WTC11 (cell line): Measurements from ENCODE around the gene FHIT. TPM values are rescaled to one million over a fixed set of nuclear protein-coding genes. Genes with fewer than 3 reads are reported as not detected.

Experiments
- ATAC-seq: fragments of 200-7000 bp; cut with Tn5 transposase; 2 replicates; pipeline ENCODE4 v1.10.0; 2021; ENCODE audit warnings: mild to moderate bottlenecking, moderate library complexity
- CTCF ChIA-PET: fragments of 300-600 bp; sonication (Branson Sonifier 250); formaldehyde crosslinking; loops from one replicate; lab custom pipeline; 2021; ENCODE audit warnings: antibody characterized with exemption; lab: Charles Lee
- POLR2A ChIA-PET: fragments of 350-600 bp; sonication (Branson Sonifier 250); formaldehyde crosslinking; loops from one replicate; lab custom pipeline; 2021; ENCODE audit warnings: antibody characterized with exemption; lab: Charles Lee
- DNase-seq: peaks from one replicate; pipeline ENCODE4 v3.0.0; 2021; ENCODE audit warnings: low spot score
- H3K27ac Mint-ChIP-seq: 2 replicates; pipeline ENCODE4 v1.8.0; 2021; ENCODE audit warnings: mixed read lengths
- H3K27me3 Mint-ChIP-seq: 2 replicates; pipeline ENCODE4 v1.8.0; 2021; ENCODE audit warnings: low read depth, mild to moderate bottlenecking, moderate library complexity, mixed read lengths
- H3K36me3 Mint-ChIP-seq: 2 replicates; pipeline ENCODE4 v1.8.0; 2021; ENCODE audit warnings: mixed read lengths
- H3K4me1 Mint-ChIP-seq: 2 replicates; pipeline ENCODE4 v1.8.0; 2022; ENCODE audit warnings: mixed read lengths
- H3K4me3 Mint-ChIP-seq: 2 replicates; pipeline ENCODE4 v1.8.0; 2021; ENCODE audit warnings: mild to moderate bottlenecking, moderate library complexity, mixed read lengths
- H3K9me3 Mint-ChIP-seq: 2 replicates; pipeline ENCODE4 v1.8.0; 2021; ENCODE audit warnings: mixed read lengths
- ATF1 ChIP-seq: sonication (generic); formaldehyde crosslinking; IDR thresholded peaks from 2 replicates; pipeline ENCODE4 v1.8.1; 2023; ENCODE audit warnings: mild to moderate bottlenecking, moderate library complexity, missing genetic modification reagents
- ATF2 ChIP-seq: sonication (generic); formaldehyde crosslinking; IDR thresholded peaks from 2 replicates; pipeline ENCODE4 v1.8.1; 2022; ENCODE audit warnings: low read depth, missing genetic modification reagents, borderline replicate concordance
- ATF3 ChIP-seq: sonication (generic); formaldehyde crosslinking; conservative IDR thresholded peaks from 2 replicates; pipeline ENCODE4 v1.8.1; 2022; ENCODE audit warnings: mild to moderate bottlenecking, missing genetic modification reagents
- CDX4 ChIP-seq: fragments of 250-450 bp; sonication (Bioruptor Pico); IDR thresholded peaks from 2 replicates; pipeline ENCODE4 v1.9.0; 2021; ENCODE audit warnings: moderate library complexity, mild to moderate bottlenecking, inconsistent platforms, borderline replicate concordance
- E2F1 ChIP-seq: sonication (generic); formaldehyde crosslinking; IDR thresholded peaks from 2 replicates; pipeline ENCODE4 v1.8.0; 2022; ENCODE audit warnings: mild to moderate bottlenecking, missing genetic modification reagents
- E2F4 ChIP-seq: sonication (generic); formaldehyde crosslinking; IDR thresholded peaks from 2 replicates; pipeline ENCODE4 v1.8.1; 2022; ENCODE audit warnings: low read depth, mild to moderate bottlenecking, moderate library complexity, missing genetic modification reagents, borderline replicate concordance
- EMX1 ChIP-seq: fragments of 250-450 bp; sonication (Bioruptor Pico); IDR thresholded peaks from 2 replicates; pipeline ENCODE4 v1.8.0; 2021; ENCODE audit warnings: mild to moderate bottlenecking
- ERG ChIP-seq: fragments of 250-450 bp; sonication (Bioruptor Pico); IDR thresholded peaks from 2 replicates; pipeline ENCODE4 v1.8.0; 2021; ENCODE audit warnings: mild to moderate bottlenecking
- FOXK1 ChIP-seq: sonication (generic); formaldehyde crosslinking; IDR thresholded peaks from 2 replicates; pipeline ENCODE4 v1.8.0; 2022; ENCODE audit warnings: mild to moderate bottlenecking, moderate library complexity, missing genetic modification reagents
- GABPB1 ChIP-seq: sonication (generic); formaldehyde crosslinking; IDR thresholded peaks from 2 replicates; pipeline ENCODE4 v1.8.1; 2023; ENCODE audit warnings: mild to moderate bottlenecking, missing genetic modification reagents
- HMGA2 ChIP-seq: fragments of 250-450 bp; sonication (Bioruptor Pico); IDR thresholded peaks from 2 replicates; pipeline ENCODE4 v1.4.0; 2021; ENCODE audit warnings: mild to moderate bottlenecking, moderate library complexity
- MAX ChIP-seq: sonication (generic); formaldehyde crosslinking; IDR thresholded peaks from 2 replicates; pipeline ENCODE4 v1.8.0; 2022; ENCODE audit warnings: mild to moderate bottlenecking, missing genetic modification reagents
- NFATC4 ChIP-seq: fragments of 250-450 bp; sonication (Bioruptor Pico); IDR thresholded peaks from 2 replicates; pipeline ENCODE4 v1.9.0; 2021; ENCODE audit warnings: mild to moderate bottlenecking
- SP1 ChIP-seq: sonication (generic); formaldehyde crosslinking; conservative IDR thresholded peaks from 2 replicates; pipeline ENCODE4 v1.8.1; 2022; ENCODE audit warnings: missing genetic modification reagents
- STAT6 ChIP-seq: sonication (generic); formaldehyde crosslinking; conservative IDR thresholded peaks from 2 replicates; pipeline ENCODE4 v1.8.1; 2023; ENCODE audit warnings: mild to moderate bottlenecking, low read depth, missing genetic modification reagents, moderate library complexity
- TEAD4 ChIP-seq: sonication (generic); formaldehyde crosslinking; IDR thresholded peaks from 2 replicates; pipeline ENCODE4 v1.8.0; 2022; ENCODE audit warnings: mild to moderate bottlenecking, missing genetic modification reagents
- ZNF138 ChIP-seq: sonication (generic); formaldehyde crosslinking; conservative IDR thresholded peaks from 2 replicates; pipeline ENCODE4 v1.8.1; 2022; ENCODE audit warnings: mild to moderate bottlenecking, moderate library complexity, missing genetic modification reagents
- ZNF232 ChIP-seq: sonication (generic); formaldehyde crosslinking; IDR thresholded peaks from 2 replicates; pipeline ENCODE4 v1.8.0; 2022; ENCODE audit warnings: mild to moderate bottlenecking, missing genetic modification reagents
- ZNF281 ChIP-seq: sonication (generic); formaldehyde crosslinking; IDR thresholded peaks from 2 replicates; pipeline ENCODE4 v1.8.0; 2023; ENCODE audit warnings: mild to moderate bottlenecking, missing genetic modification reagents
- ZNF416 ChIP-seq: fragments of 250-450 bp; sonication (Bioruptor Pico); IDR thresholded peaks from 2 replicates; pipeline ENCODE4 v1.9.0; 2021; ENCODE audit warnings: mild to moderate bottlenecking, inconsistent platforms
- ZNF671 ChIP-seq: fragments of 250-450 bp; sonication (Bioruptor Pico); IDR thresholded peaks from 2 replicates; pipeline ENCODE4 v1.8.0; 2021; ENCODE audit warnings: mild to moderate bottlenecking
- ZSCAN18 ChIP-seq: fragments of 250-450 bp; sonication (Bioruptor Pico); IDR thresholded peaks from 2 replicates; pipeline ENCODE4 v2.1.2; 2022; ENCODE audit warnings: mild to moderate bottlenecking, moderate library complexity
- total RNA-seq: library from RNA; stranded (reverse); gene quantifications from 3 replicates; pipeline ENCODE4 v1.2.3, GENCODE V29; 2021

Gene FHIT
- total RNA-seq, 1 experiment from 2014 or later = 2.6 TPM

- H3K9me3 Mint-ChIP-seq = peaks cover 10% of the 10 kb centered on the region
- TF ChIP-seq ZNF281 (CRISPR knock-in tag) (no peak), GABPB1 (CRISPR knock-in tag) (no peak), FOXK1 (CRISPR knock-in tag) (no peak), ZNF232 (no peak), ATF3 (CRISPR knock-in tag) (no peak), EMX1 (CRISPR knock-in tag) (no peak), ATF2 (CRISPR knock-in tag) (no peak), TEAD4 (no peak), ZSCAN18 (CRISPR knock-in tag) (no peak), ZNF138 (CRISPR knock-in tag) (no peak), E2F1 (no peak)
- no peak overlapping the region for H3K27ac Mint-ChIP-seq
- DNase-seq = no peak
- CTCF ChIA-PET = no interaction called here
- no peak overlapping the region for H3K4me3 Mint-ChIP-seq
- H3K27me3 Mint-ChIP-seq = no peaks in the 10 kb centered on the region; the same call in 1 of the 2 replicates
- POLR2A ChIA-PET = no interaction called here
- H3K36me3 Mint-ChIP-seq = peaks cover 6% of the 10 kb centered on the region
- H3K4me1 Mint-ChIP-seq = peaks cover 35% of the 10 kb centered on the region
- ATAC-seq = no peak
Measured at GRCh38 chr3:60585918-60586317, 665.3 kb downstream of the FHIT start.

- Mint-ChIP-seq H3K9me3 (peaks cover 10% of the 10 kb centered on the region), H3K4me1 (peaks cover 40% of the 10 kb centered on the region), H3K27me3 (no peaks in the 10 kb centered on the region), H3K4me3 (no peak overlapping the region), H3K36me3 (peaks cover 6% of the 10 kb centered on the region), H3K27ac (no peak overlapping the region)
- DNase-seq (no peak), ATAC-seq (no peak)
- ChIA-PET CTCF (no interaction called here), POLR2A (no interaction called here)
- TF ChIP-seq ERG (CRISPR knock-in tag) (no peak), HMGA2 (CRISPR knock-in tag) (no peak), ZNF138 (CRISPR knock-in tag) (no peak), SP1 (CRISPR knock-in tag) (no peak), CDX4 (CRISPR knock-in tag) (no peak), EMX1 (CRISPR knock-in tag) (no peak), ZNF416 (CRISPR knock-in tag) (no peak), E2F4 (no peak), STAT6 (CRISPR knock-in tag) (no peak), ATF1 (CRISPR knock-in tag) (no peak), ZNF671 (CRISPR knock-in tag) (no peak), MAX (CRISPR knock-in tag) (no peak), NFATC4 (CRISPR knock-in tag) (no peak)
Measured at GRCh38 chr3:60584250-60584649, 667.0 kb downstream of the FHIT start.
